Heart left ventricle (tissue), 16 donors: Measurements from ENCODE around the gene TRIP11. TPM values are rescaled to one million over a fixed set of nuclear protein-coding genes. Genes with fewer than 3 reads are reported as not detected.

Experiments used
- ATAC-seq, 4 donors: fragments of 200-7000 bp; cut with Tn5 transposase; one replicate each; pipeline ENCODE4 v1.9.1; 2020 to 2022; ENCODE audit warnings: moderate library complexity in 4 of 4, mild to moderate bottlenecking in 3 of 4, moderate number of reproducible peaks in 1 of 4
- DNase-seq, 5 donors: peaks; one replicate each; pipeline ENCODE4 v3.0.0-alpha.2; 2020
- H3K27ac ChIP-seq, 12 donors: fragments of 200-600 bp; sonication (generic) in 4 of 12; one replicate each; pipeline versions ENCODE4 v1.5.0 to v1.8.0; 2016 to 2022; ENCODE audit warnings: mild to moderate bottlenecking in 2 of 12
- H3K27me3 ChIP-seq, 9 donors: fragments of 200-600 bp; sonication (generic) in 2 of 9; one replicate each; pipeline versions ENCODE4 v1.5.1 to v1.8.0; 2016 to 2022; ENCODE audit warnings: mild to moderate bottlenecking in 3 of 9
- H3K36me3 ChIP-seq, 9 donors: fragments of 200-600 bp; sonication (generic) in 2 of 9; one replicate each; pipeline versions ENCODE4 v1.5.0 to v1.8.0; 2018 to 2022; ENCODE audit warnings: mild to moderate bottlenecking in 2 of 9
- H3K4me1 ChIP-seq, 12 donors: fragments of 200-600 bp; sonication (generic) in 4 of 12; one replicate each; pipeline versions ENCODE4 v1.5.0 to v1.8.0; 2016 to 2022; ENCODE audit warnings: mild to moderate bottlenecking in 3 of 12
- H3K4me3 ChIP-seq, 12 donors: fragments of 200-600 bp; sonication (generic) in 4 of 12; one replicate each; pipeline versions ENCODE4 v1.5.0 to v1.8.0; 2017 to 2022; ENCODE audit warnings: mild to moderate bottlenecking in 9 of 12, moderate library complexity in 4 of 12
- H3K9me3 ChIP-seq, 12 donors: fragments of 200-600 bp; sonication (generic) in 4 of 12; one replicate each; pipeline versions ENCODE4 v1.5.0 to v1.8.0; 2016 to 2022; ENCODE audit warnings: mild to moderate bottlenecking in 1 of 12
- CTCF ChIP-seq, 12 donors: fragments of 200-600 bp; sonication (generic) in 4 of 12; IDR thresholded peaks; one replicate each; pipeline versions ENCODE4 v1.5.0 to v1.8.0; 2018 to 2022; ENCODE audit warnings: antibody characterized with exemption in 12 of 12, mild to moderate bottlenecking in 5 of 12
- POLR2A ChIP-seq, 2 donors: fragments of 450-650 bp; IDR thresholded peaks; one replicate each; pipeline ENCODE4 v1.6.1; 2017; ENCODE audit warnings: antibody characterized with exemption in 2 of 2, mild to moderate bottlenecking in 2 of 2, moderate library complexity in 2 of 2
- WGBS, 4 donors: extraction: QIAGEN DNeasy Blood & Tissue Kit in 2 of 4; methylation state at CpG; one replicate each; pipeline versions ENCODE4 v1.1.5 to v1.1.7; 2013 to 2018; 5-methylcytosine and 5-hydroxymethylcytosine counted together
- intact Hi-C, 10 donors: fragments of 100-400 bp; cut with DNase I; formaldehyde crosslinking; loops; one replicate each; pipeline versions ENCODE4 v1.11.1 to v1.14.2; 2022
- polyA plus RNA-seq, 2 donors: library from polyadenylated mRNA; stranded (reverse); fragments of 200-250 nt; gene quantifications; one replicate each; pipeline ENCODE4 v1.2.3, GENCODE V29; 2013
- total RNA-seq, 9 donors: library from RNA; depleted of rRNA in 2 of 9; stranded (reverse); fragments of >200 nt in 2 of 9; fragmentation: NEBNext Ultra II Directional in 3 of 9; extraction: Animal tissue kit (Norgen Biotek cat#: 25700) in 3 of 9; gene quantifications; one replicate each; pipeline versions ENCODE4 v1.1.0 to v1.2.4, GENCODE V29; 2016 to 2023
- donor health status: ischemic (EF 13 %, LVEDD 7.1; RV severe dilation, severe dysfunction).
- donor health status: healthy with polysubstance abuse.
- donor health status: DM: no; HTN: yes; CAD: no.
- donor health status: DM: no; HTN: no; CAD: no.
- donor health status: ischemic (EF 25% LVEDD 6.9; RV normal size, moderate dysfunction).
- donor health status: ischemic (EF 25% LVEDD 5.7; RV mildly dilated, moderate dysfunction).
- donor health status: healthy.
- donor health status: DM: yes; HTN: yes; CAD: no.
- donor health status: ischemic (EF 35%, LVEDD 5.7; RV mildly dilated, moderate dysfunction).
- donor health status: nonischemic (EF 11% LVEDD 7.7; RV severe dilation, severe dysfunction).
- donor health status: DM: yes; HTN: yes; CAD: no.
- donor health status: PGD.
- donor health status: ischemic (EF 29% LVEDD 5.4; RV normal size, mild dysfunction).
- donor health status: nonischemic (EF 23%, LVEDD 6.1; RV moderate dilation, normal function).

The TRIP11 gene
- total and polyA plus RNA-seq, 11 donors, result 4.8 to 68.6 (median 48.7) TPM

- peak; percentile 33 to 79 (median 41) for ATAC-seq
- DNase-seq, result no peak
- intact Hi-C loops, result loop anchor here in 4 of 10 donors (5.0 to 10.0 kb wide), 3 partner anchors 54 to 67 kb away; partner anchors contain the start of gene ATXN3 (in 2 of the 4)
These were observed 682 bp upstream of the TRIP11 start for GRCh38 chr14:92040431-92041051.

DNA sequence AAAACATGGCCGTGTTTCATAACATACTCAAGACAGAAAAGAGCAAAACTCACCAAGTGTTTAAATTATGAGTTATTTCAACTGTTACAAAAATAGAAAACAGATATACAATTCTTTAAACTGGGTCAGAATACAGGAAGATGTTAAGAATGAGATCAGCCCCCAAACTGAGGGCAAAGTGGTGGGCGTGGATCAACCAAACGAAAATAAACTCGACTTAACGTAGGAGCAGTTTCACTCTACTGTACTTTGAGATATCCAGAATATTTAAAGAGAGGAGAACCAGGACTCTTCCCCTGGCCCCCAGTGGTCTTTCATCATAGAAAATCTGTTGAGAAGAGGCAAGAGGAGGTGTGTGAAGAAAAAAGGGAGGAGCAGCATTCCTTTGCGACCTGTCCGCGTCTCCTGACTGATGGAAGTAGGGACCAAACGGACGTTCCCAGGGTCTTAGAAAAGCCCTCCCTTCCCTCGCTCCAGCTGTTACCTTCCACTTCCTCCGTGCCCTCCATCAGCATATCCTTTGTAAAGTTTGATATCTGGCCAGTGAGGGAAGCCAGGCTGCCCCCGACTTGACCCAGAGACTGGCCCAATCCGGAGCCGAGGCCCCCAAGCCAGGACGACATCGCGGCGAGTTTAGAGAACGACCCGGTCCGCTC is 668 bp downstream of the TRIP11 start:
- Histone ChIP-seq H3K4me3 (peak overlapping the region; percentile 58 to 98 (median 84)), H3K27me3 (no peaks in the 10 kb centered on the region), H3K36me3 (peaks cover 0 to 14% (median 0%) of the 10 kb centered on the region in 9 donors), H3K27ac (peak overlapping the region; percentile 90 to 99 (median 96)), H3K9me3 (no peaks in the 10 kb centered on the region), H3K4me1 (peaks cover 0 to 48% (median 35%) of the 10 kb centered on the region in 12 donors)
- peak in 1 of 5 donors; percentile 57 for DNase-seq
- intact Hi-C loops, result loop anchor here in 1 of 10 donors (5.0 kb wide), 1 partner anchor 68 kb away; the partner anchor contains the start of gene ATXN3
- TF ChIP-seq POLR2A (IDR thresholded peaks at IDR 0.05) (no peak), CTCF (IDR thresholded peaks at IDR 0.05) (no peak)
- ATAC-seq, result peak; percentile 27 to 55 (median 49)
- WGBS, 4 donors, result 0% methylated on average over 13 to 22 of the region's 22 CpGs

More at GRCh38 chr14:92040431-92041051, 682 bp upstream of the TRIP11 start:
- WGBS, 4 donors, result 0 to 1% (median 1%) methylated on average over 13 of the region's 13 CpGs
- H3K36me3 ChIP-seq, result peaks cover 0 to 21% (median 2%) of the 10 kb centered on the region in 9 donors
- H3K27ac ChIP-seq, result peak overlapping the region; percentile 90 to 99 (median 96)
- H3K4me1 ChIP-seq, result peaks cover 0 to 47% (median 33%) of the 10 kb centered on the region in 12 donors
- TF ChIP-seq CTCF (IDR thresholded peaks at IDR 0.05) (no peak), POLR2A (IDR thresholded peaks at IDR 0.05) (no peak)
- no peaks in the 10 kb centered on the region for H3K27me3 ChIP-seq
- peak overlapping the region; percentile 58 to 98 (median 84) for H3K4me3 ChIP-seq
- no peaks in the 10 kb centered on the region for H3K9me3 ChIP-seq

GRCh38 chr14:92037989-92038388 is 1.9 kb downstream of the TRIP11 start:
- peaks cover 0 to 15% (median under 1%) of the 10 kb centered on the region in 9 donors for H3K36me3 ChIP-seq
- WGBS, 4 donors, result 33 to 56% (median 38%) methylated on average over 3 of the region's 3 CpGs
- H3K27ac ChIP-seq, result peak overlapping the region in 1 of 12 donors; percentile 99
- peak overlapping the region in 11 of 12 donors; percentile 58 to 98 (median 85) for H3K4me3 ChIP-seq
- no peaks in the 10 kb centered on the region for H3K27me3 ChIP-seq
- H3K9me3 ChIP-seq, result peaks cover 0 to 5% (median 0%) of the 10 kb centered on the region in 12 donors
- intact Hi-C loops, result loop anchor here in 1 of 10 donors (5.0 kb wide), 1 partner anchor 69 kb away; the partner anchor contains the start of gene ATXN3
- DNase-seq, result no peak
- TF ChIP-seq POLR2A (IDR thresholded peaks at IDR 0.05) (no peak), CTCF (IDR thresholded peaks at IDR 0.05) (no peak)
- ATAC-seq, result no peak
- peaks cover 0 to 48% (median 35%) of the 10 kb centered on the region in 12 donors for H3K4me1 ChIP-seq

- Histone ChIP-seq H3K36me3 (peaks cover 3 to 36% (median 21%) of the 10 kb centered on the region in 9 donors), H3K4me1 (peaks cover 0 to 42% (median 28%) of the 10 kb centered on the region in 12 donors), H3K27me3 (no peaks in the 10 kb centered on the region), H3K4me3 (no peak overlapping the region), H3K27ac (no peak overlapping the region), H3K9me3 (peaks cover 0 to 5% (median 0%) of the 10 kb centered on the region in 12 donors)
- DNase-seq, result no peak
- no peak for ATAC-seq
- WGBS, 4 donors, result 53 to 78% (median 76%) methylated on average over 1 of the region's 1 CpG
- TF ChIP-seq POLR2A (IDR thresholded peaks at IDR 0.05) (no peak), CTCF (IDR thresholded peaks at IDR 0.05) (no peak)
- intact Hi-C loops, result loop anchor here in 1 of 10 donors (5.0 kb wide), 1 partner anchor 71 kb away; the partner anchor contains the start of gene ATXN3
These were observed 4.0 kb downstream of the TRIP11 start for GRCh38 chr14:92035890-92036289.
